Activated naive CD4-positive, alpha-beta T cell treated with anti-CD3 and anti-CD28 coated beads, Interleukin-2, amount 10 ng/mL, durations not matched to agents 7 days and 5 days (primary cell): Measurements from ENCODE around the gene SMIM27.
A peak's percentile ranks its signal among the peaks of the same experiment; 100 is the strongest.
"Not testable (repeated sequence)": the region's sequence is repeated elsewhere in the genome, so short reads cannot be mapped to it uniquely, and the experiment has no call there.

ENCODE experiments used
- CTCF ChIA-PET: fragments of 350-600 bp; sonication (Branson Sonifier 250); formaldehyde crosslinking; loops from one replicate; lab custom pipeline; 2021; ENCODE audit warnings: antibody characterized with exemption; lab: Charles Lee
- DNase-seq: peaks from one replicate; pipeline ENCODE4 v3.0.0-alpha.2; 2020
- H3K27ac Mint-ChIP-seq: one replicate; pipeline ENCODE4 v1.8.0; 2021; ENCODE audit warnings: mild to moderate bottlenecking, moderate library complexity, mixed read lengths
- H3K27me3 Mint-ChIP-seq: one replicate; pipeline ENCODE4 v1.8.0; 2021; ENCODE audit warnings: mild to moderate bottlenecking, mixed read lengths
- H3K36me3 Mint-ChIP-seq: one replicate; pipeline ENCODE4 v1.8.0; 2021; ENCODE audit warnings: mixed read lengths
- H3K4me1 Mint-ChIP-seq: one replicate; pipeline ENCODE4 v1.8.0; 2021; ENCODE audit warnings: mixed read lengths
- H3K4me3 Mint-ChIP-seq: one replicate; pipeline ENCODE4 v1.8.0; 2021; ENCODE audit warnings: mild to moderate bottlenecking, moderate library complexity, mixed read lengths
- H3K9me3 Mint-ChIP-seq: one replicate; pipeline ENCODE4 v1.8.0; 2021; ENCODE audit warnings: mixed read lengths

The SMIM27 gene, protein sequence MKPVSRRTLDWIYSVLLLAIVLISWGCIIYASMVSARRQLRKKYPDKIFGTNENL

DNA sequence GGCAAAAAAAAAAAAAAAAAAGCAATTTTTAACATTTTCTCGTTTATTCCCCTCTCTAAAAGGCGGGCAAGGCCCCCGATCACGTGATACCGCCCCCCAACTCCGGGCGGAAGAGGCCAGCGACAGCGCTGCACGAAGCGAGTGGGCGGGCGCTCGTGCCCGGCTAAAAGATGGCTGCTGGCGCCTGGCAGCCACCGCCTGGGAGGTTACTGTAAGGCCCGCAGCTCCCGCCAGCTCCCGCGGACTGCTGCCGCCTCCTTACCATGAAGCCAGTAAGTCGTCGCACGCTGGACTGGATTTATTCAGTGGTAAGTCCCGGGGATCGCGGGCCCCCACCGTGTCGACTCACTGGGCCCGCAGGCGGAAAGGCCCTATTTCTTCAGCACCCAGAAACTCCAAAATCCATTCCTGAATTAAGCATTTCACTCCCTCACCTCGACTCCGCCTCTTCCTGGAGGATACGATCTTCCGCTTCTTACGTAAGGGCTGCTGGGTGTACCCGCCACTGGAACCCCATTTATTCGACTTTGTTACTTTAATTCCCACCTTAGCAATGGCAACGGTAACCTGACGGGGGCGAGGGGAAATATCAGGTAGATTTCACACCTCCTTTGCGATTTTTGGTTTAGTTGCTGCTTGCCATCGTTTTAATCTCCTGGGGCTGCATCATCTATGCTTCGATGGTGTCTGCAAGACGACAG is at the start of gene SMIM27, which contains the start of gene TOPORS:
TSS of gene SMIM27 (plus strand) at position 156 of the 701 bp plus-strand sequence. CDS start at position 264, 108 bp downstream.
TSS of gene TOPORS (minus strand) at position 415 of the 701 bp plus-strand sequence. CDS start at position 265, 150 bp downstream.
- peak within 1 kb of the TSS; percentile 87 for H3K4me3 Mint-ChIP-seq
- peak within 1 kb of the TSS; percentile 99 for H3K27ac Mint-ChIP-seq
- no peaks in the 10 kb centered on the region for H3K27me3 Mint-ChIP-seq
- H3K9me3 Mint-ChIP-seq = no peaks in the 10 kb centered on the region
- CTCF ChIA-PET = interaction anchor here (1.0 to 3.9 kb wide), 4 partner anchors 20 to 173 kb away, joined by 3 to 20 read pairs (median 11); partner anchors contain the start of gene RIGI
- peaks cover 33% of the 10 kb centered on the region for H3K4me1 Mint-ChIP-seq
- DNase-seq = peak; percentile 93
- peaks cover 25% of the 10 kb centered on the region for H3K36me3 Mint-ChIP-seq

DNA sequence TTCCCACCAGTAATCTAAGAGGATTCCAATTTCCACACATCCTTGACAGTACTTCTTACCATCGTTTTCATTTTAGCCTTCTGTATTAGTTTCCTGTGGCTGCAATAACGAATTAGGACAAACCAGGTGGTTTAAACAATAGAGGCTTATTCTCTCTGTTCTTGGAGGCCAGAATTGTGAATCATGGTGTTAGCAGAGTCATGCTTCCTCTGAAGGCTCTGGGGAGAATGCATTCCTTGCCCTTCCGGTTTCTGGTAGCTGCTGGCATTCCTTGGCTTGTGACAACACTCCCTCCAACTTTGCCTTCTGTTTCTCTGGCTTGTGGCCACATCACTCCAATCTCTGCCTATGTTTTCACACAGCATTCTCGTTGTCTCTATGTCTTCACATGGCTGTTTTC is 49.7 kb upstream of the SMIM27 start:
- Mint-ChIP-seq H3K9me3 (no peaks in the 10 kb centered on the region), H3K27ac (no peak overlapping the region), H3K4me3 (no peak overlapping the region), H3K4me1 (no peaks in the 10 kb centered on the region), H3K27me3 (no peaks in the 10 kb centered on the region), H3K36me3 (peaks cover 26% of the 10 kb centered on the region)
- CTCF ChIA-PET = no interaction called here
- DNase-seq = no peak

DNA sequence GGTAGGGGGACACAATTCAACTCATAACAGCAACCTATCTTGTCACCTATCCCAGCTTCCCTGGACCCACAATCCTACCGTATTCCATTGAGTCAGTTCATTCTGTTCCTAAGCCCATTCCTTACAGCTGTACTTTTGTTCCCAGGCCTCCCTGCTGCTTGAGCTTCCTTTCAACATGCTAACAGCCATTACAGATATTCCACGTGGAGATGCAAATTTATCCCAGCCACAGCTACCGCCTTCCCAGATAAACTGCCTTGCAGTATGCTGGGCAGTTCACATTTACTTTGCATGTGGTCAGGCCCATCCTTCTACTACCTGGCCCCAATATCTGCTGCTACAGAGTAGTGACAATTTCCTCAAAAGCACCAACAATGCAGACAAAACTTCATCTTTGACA is 49.1 kb upstream of the SMIM27 start:
- no peaks in the 10 kb centered on the region for H3K9me3 Mint-ChIP-seq
- no peaks in the 10 kb centered on the region for H3K4me1 Mint-ChIP-seq
- H3K4me3 Mint-ChIP-seq = no peak overlapping the region
- no peak for DNase-seq
- CTCF ChIA-PET = no interaction called here
- no peaks in the 10 kb centered on the region for H3K27me3 Mint-ChIP-seq
- H3K36me3 Mint-ChIP-seq = peaks cover 24% of the 10 kb centered on the region
- H3K27ac Mint-ChIP-seq = no peak overlapping the region

DNA sequence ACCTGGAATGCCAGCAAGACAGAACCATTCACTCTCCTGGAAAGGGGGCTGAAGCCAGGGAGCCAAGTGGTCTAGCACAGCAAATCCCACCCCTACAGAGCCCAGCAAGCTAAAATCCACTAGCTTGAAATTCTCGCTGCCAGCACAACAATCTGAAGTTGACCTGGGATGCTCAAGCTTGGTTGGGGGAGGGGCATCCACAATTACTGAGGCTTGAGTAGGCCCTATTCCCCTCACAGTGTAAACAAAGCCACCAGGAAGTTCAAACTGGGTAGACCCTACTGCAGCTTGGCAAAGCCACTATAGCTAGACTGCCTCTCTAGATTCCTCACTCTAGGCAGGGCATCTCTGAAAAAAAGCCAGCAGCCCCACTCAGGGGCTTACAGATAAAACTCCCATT is 43.4 kb upstream of the SMIM27 start:
- Mint-ChIP-seq H3K4me1 (peaks cover 6% of the 10 kb centered on the region), H3K4me3 (no peak overlapping the region), H3K27me3 (no peaks in the 10 kb centered on the region), H3K27ac (no peak overlapping the region), H3K36me3 (peaks cover 4% of the 10 kb centered on the region), H3K9me3 (peaks cover 3% of the 10 kb centered on the region)
- DNase-seq = no peak
- CTCF ChIA-PET = interaction anchor here (1.2 kb wide), 1 partner anchor 131 kb away, joined by 3 read pairs; no protein-coding TSS in a partner anchor

DNA sequence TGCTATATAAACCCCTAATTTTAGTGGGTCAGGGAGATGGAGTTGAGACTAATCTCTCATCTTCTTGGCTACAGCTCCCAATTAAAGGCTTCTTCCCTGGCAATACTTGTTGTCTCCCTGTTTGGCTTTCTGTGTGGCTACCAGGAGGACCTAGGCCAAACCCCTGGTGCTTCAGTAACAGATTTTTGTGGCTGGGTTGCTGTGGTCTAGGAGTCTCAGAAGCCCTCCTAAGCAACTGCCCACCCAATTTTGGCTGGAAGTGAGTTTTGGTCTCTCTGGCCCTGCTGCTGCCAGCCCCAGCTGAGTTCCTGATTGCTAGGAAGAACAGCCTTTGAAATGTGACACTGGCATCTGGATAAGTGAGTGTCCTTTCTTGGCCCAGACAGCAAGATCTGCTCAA is 35.9 kb upstream of the SMIM27 start:
- Mint-ChIP-seq H3K4me3 (no peak overlapping the region), H3K4me1 (peaks cover 4% of the 10 kb centered on the region), H3K27ac (no peak overlapping the region), H3K36me3 (peaks cover 36% of the 10 kb centered on the region), H3K27me3 (no peaks in the 10 kb centered on the region), H3K9me3 (peaks cover 17% of the 10 kb centered on the region)
- DNase-seq = no peak
- CTCF ChIA-PET = interaction anchor here (0.6 kb wide), 1 partner anchor 10 kb away, joined by 3 read pairs; the partner anchor contains the start of gene RIGI

DNA sequence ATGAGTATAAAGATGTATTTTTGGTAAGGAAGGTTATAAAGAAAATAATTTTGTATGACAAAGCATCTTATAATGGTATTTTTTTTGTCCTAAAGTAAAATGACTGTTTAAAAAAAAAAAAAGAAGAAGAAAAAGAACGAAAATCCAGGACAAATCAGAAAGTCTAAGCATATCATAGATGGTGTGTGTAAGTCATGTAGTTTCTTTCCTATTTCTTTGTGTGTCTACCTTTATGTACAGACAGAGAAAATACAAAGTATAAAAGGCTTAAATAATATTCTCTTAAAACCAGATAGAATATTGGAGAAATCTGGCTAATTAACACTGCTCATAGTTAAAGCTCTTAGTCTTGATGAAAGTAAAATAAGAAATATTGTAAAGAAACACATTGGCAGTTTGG is 33.9 kb upstream of the SMIM27 start:
- Mint-ChIP-seq H3K36me3 (peaks cover 56% of the 10 kb centered on the region), H3K27ac (no peak overlapping the region)

DNA sequence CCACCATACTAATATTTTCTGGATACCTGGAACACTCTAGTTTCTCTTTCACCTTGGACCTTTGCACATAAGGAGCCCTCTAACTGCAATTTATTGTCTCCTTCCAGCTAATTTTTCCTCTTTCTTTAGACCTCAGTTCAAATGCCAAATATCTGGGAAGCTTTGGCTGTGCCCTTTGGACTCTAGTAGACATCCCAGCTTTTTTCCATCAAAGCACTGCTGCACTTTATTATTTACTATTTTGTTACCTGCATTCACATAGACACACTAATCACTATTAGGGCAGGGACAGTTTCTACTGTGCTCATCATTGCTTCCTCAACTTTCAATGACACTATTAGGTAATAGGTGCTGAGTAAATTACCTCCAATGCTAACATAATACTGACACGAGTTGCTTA is 28.2 kb upstream of the SMIM27 start:
- no peaks in the 10 kb centered on the region for H3K27me3 Mint-ChIP-seq
- peaks cover 41% of the 10 kb centered on the region for H3K36me3 Mint-ChIP-seq
- no peak overlapping the region for H3K27ac Mint-ChIP-seq
- CTCF ChIA-PET = interaction anchor here (1.3 to 1.4 kb wide), 2 partner anchors 56 to 145 kb away, joined by 4 to 5 read pairs; no protein-coding TSS in a partner anchor
- H3K9me3 Mint-ChIP-seq = peaks cover 10% of the 10 kb centered on the region
- H3K4me1 Mint-ChIP-seq = peaks cover 48% of the 10 kb centered on the region
- H3K4me3 Mint-ChIP-seq = peak overlapping the region; percentile 91
- DNase-seq = no peak

More for the DNA sequence above, 33.9 kb upstream of the SMIM27 start:
- Mint-ChIP-seq H3K9me3 (peaks cover 26% of the 10 kb centered on the region), H3K4me1 (peaks cover 14% of the 10 kb centered on the region), H3K4me3 (no peak overlapping the region), H3K27me3 (no peaks in the 10 kb centered on the region)
- DNase-seq = no peak
- CTCF ChIA-PET = no interaction called here

DNA sequence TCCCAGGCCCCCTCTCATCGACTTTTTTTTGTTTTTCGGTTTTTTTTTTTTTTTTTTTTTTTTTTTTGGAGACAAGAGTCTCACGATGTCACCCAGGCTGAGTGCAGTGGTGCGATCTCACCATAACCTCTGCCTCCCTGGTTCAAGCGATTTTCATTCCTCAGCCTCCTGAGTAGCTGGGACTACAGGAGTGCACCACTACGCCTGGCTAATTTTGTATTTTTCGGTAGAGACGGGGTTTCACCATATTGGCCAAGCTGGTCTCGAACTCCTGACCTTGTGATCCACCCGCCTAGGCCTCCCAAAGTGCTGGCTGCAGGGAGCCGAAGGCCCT is 27.6 kb upstream of the SMIM27 start:
- CTCF ChIA-PET = interaction anchor here (0.6 to 2.3 kb wide), 4 partner anchors 51 to 147 kb away, joined by 4 to 25 read pairs (median 4); no protein-coding TSS in a partner anchor
- H3K27ac Mint-ChIP-seq, DNase-seq, H3K27me3 Mint-ChIP-seq, H3K9me3 Mint-ChIP-seq: not testable (repeated sequence)
- Mint-ChIP-seq H3K36me3 (peaks cover 40% of the 10 kb centered on the region), H3K4me1 (peaks cover 48% of the 10 kb centered on the region), H3K4me3 (peak overlapping the region; percentile 91)

DNA sequence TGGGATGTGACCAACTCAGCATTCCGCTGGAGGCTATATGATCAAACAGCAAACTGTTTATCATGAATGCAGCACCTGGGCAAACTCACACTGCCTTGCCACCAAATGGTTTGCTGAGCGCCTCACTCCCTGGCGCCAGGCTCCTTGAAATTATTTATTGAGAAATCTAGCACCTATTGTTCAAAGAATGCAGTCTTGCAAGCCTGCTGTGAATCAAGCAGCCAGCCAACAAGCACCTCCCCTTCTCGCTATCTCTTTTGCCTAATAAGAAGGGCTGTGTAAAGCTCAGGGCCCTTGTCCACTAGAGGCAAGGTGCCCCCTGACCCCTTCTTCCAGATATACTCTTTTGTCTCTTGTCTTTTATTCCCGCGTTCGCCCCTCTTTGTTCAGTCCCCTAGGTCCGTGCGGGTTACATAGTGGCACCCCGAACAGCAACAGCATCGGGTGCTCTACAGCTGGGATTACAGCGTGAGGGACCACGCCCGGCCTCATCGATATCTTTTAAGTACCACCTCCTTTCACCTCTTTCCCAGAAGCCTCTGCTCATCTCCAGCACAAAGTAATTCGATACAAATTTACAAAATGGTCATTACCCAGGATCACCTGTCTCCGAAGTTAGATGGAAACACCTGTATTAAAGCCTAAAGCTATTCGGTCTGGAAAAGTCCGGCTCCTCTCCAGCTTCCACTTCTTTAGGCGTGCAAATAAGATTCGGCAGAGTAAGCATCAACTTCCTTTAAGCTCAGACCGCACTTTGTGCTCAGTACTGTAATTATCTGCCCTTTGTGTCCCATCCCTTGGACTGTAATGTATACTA is 27.0 kb upstream of the SMIM27 start:
- Mint-ChIP-seq H3K27me3 (no peaks in the 10 kb centered on the region), H3K4me3 (peak overlapping the region; percentile 91), H3K9me3 (peaks cover 10% of the 10 kb centered on the region), H3K27ac (peak overlapping the region; percentile 94), H3K4me1 (peaks cover 48% of the 10 kb centered on the region), H3K36me3 (peaks cover 40% of the 10 kb centered on the region)
- CTCF ChIA-PET = interaction anchor here (0.6 to 2.3 kb wide), 8 partner anchors 9 to 147 kb away, joined by 3 to 25 read pairs (median 7); partner anchors contain the start of gene NDUFB6
- DNase-seq = peak; percentile 34

DNA sequence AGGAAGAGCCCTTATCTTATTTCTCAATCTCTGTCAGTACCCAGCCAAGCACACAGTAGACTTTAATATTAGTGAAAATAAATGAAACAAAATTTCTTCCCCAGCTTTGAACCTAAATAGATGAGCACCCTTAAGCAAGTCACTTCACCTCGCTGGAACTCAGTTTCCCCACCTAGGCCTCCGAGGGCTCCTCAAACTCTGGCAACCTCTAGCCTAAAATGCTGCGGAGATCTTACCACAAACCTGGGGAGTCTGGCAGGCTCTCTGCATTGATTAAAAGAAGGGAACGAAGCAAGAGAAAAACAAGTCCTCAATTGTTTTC is 26.5 kb upstream of the SMIM27 start:
- H3K27ac Mint-ChIP-seq = peak overlapping the region; percentile 94
- H3K4me1 Mint-ChIP-seq = peaks cover 48% of the 10 kb centered on the region
- DNase-seq = no peak
- peaks cover 10% of the 10 kb centered on the region for H3K9me3 Mint-ChIP-seq
- H3K4me3 Mint-ChIP-seq = peak overlapping the region; percentile 91
- CTCF ChIA-PET = interaction anchor here (0.7 to 2.3 kb wide), 10 partner anchors 8 to 148 kb away, joined by 3 to 25 read pairs (median 5); partner anchors contain the start of genes ACO1, NDUFB6 and SMIM27
- no peaks in the 10 kb centered on the region for H3K27me3 Mint-ChIP-seq
- H3K36me3 Mint-ChIP-seq = peaks cover 37% of the 10 kb centered on the region

DNA sequence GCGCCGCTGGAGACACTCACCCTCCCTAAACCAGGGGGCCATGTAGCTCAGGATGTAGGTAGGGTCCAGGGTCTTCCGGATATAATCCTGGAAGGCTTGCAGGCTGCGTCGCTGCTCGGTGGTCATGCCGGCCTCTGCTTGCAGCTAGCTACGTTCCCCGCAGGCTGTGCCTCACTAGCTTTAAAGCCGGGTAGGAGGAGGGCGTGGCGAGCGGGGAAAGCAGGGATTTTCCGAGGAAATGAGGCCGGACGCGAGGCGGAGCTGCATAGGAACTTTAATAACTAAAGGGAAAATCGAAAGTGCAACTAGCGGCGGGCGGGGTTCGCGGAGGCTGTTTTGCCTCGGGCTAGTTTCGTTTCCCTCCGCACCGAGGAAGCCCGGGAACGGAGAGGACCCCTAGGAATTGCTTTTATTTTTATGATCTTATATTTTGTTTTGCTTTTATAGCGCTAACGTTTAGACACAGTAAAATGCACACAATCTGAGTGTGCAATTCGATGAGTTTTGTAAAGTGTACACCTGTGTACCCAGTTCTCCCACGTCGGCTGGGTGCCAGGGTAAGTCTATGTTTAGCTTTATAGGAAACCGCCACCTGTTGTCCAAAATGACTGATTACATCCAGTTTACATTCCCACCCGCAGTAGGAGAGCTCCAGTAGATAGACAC is 26.0 kb upstream of the SMIM27 start, which contains the start of gene RIGI:
TSS of gene RIGI (minus strand) at position 156 of the 666 bp plus-strand sequence. CDS start at position 126, 30 bp downstream.
- peaks cover 37% of the 10 kb centered on the region for H3K36me3 Mint-ChIP-seq
- H3K27ac Mint-ChIP-seq = peak within 1 kb of the TSS; percentile 94

DNA sequence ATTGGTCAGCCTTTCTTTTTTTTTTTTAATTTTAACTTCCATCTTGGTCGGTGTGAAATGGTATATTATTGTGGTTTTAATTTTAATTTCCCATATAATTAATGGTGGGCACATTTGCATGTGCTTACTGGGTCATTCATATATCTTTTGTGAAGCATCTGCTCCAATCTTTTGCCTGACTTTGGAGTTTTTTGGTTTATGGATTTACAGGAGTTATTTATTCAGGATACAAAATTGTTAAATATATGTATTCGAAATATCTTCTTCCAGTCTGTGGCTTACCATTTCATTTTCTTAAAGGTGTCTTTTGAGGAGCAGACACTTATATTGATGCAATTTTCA is 25.4 kb upstream of the SMIM27 start:
- Mint-ChIP-seq H3K4me3 (peak overlapping the region; percentile 91), H3K4me1 (peaks cover 43% of the 10 kb centered on the region), H3K9me3 (peaks cover 10% of the 10 kb centered on the region), H3K27ac (peak overlapping the region; percentile 94), H3K27me3 (no peaks in the 10 kb centered on the region), H3K36me3 (peaks cover 32% of the 10 kb centered on the region)
- CTCF ChIA-PET = interaction anchor here (0.6 to 2.3 kb wide), 11 partner anchors 10 to 346 kb away, joined by 3 to 25 read pairs (median 6); partner anchors contain the start of genes ACO1 and NDUFB6
- DNase-seq = no peak

More for the DNA sequence above, 26.0 kb upstream of the SMIM27 start, which contains the start of gene RIGI:
- Mint-ChIP-seq H3K27me3 (no peaks in the 10 kb centered on the region), H3K4me3 (peak within 1 kb of the TSS; percentile 91), H3K4me1 (peaks cover 48% of the 10 kb centered on the region), H3K9me3 (peaks cover 10% of the 10 kb centered on the region)
- peak; percentile 90 for DNase-seq
- CTCF ChIA-PET = interaction anchor here (0.6 to 2.3 kb wide), 15 partner anchors 8 to 347 kb away, joined by 3 to 25 read pairs (median 3); partner anchors contain the start of genes ACO1, NDUFB6 and SMIM27

DNA sequence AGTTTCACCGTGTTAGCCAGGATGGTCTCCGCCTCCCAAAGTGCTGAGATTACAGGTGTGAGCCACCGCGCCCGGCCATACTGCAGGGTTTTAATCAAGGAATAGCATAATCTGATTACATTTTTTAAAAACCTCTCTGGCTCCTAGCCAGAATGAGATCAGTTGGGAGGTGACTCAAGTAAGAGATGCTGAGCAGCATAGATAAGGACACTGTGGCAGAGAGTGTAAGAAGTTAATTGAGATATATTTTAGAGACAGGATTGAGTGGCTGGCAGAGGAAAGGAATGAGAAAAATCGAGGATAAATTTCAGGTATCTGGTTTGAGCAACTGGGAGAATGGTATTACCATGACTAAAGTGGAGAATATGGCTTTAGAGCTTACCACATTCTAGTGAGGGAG is 18.8 kb upstream of the SMIM27 start:
- H3K36me3 Mint-ChIP-seq = peaks cover 12% of the 10 kb centered on the region
- H3K4me1 Mint-ChIP-seq = no peaks in the 10 kb centered on the region
- H3K27me3 Mint-ChIP-seq = no peaks in the 10 kb centered on the region
- no peak for DNase-seq
- H3K9me3 Mint-ChIP-seq = no peaks in the 10 kb centered on the region
- no peak overlapping the region for H3K4me3 Mint-ChIP-seq
- H3K27ac Mint-ChIP-seq = no peak overlapping the region
- CTCF ChIA-PET = interaction anchor here (1.3 to 1.5 kb wide), 2 partner anchors 8 to 17 kb away, joined by 3 to 5 read pairs; partner anchors contain the start of gene RIGI
